H1 (cell line): ENCODE data around the gene OR3A2. TPM values are rescaled to one million over a fixed set of nuclear protein-coding genes. Genes with fewer than 3 reads are reported as not detected.

ENCODE experiments used
- CTCF ChIA-PET: fragments of 300-600 bp; sonication (Branson Sonifier 250); formaldehyde crosslinking; loops from one replicate; lab custom pipeline; 2021; ENCODE audit not compliant: partially characterized antibody; lab: Charles Lee
- POLR2A ChIA-PET: fragments of 300-600 bp; sonication (Branson Sonifier 250); formaldehyde crosslinking; loops from one replicate; lab custom pipeline; 2021; ENCODE audit warnings: inconsistent platforms; ENCODE audit not compliant: partially characterized antibody; lab: Charles Lee
- DNase-seq, 2 experiments: peaks; one replicate each; pipeline versions ENCODE4 v3.0.0 to v3.0.0-alpha.2; 2010 to 2022; ENCODE audit warnings: low spot score in 2 of 2, low read depth in 1 of 2, mixed read lengths in 1 of 2
- FAIRE-seq: peaks from 2 replicates; lab custom pipeline; 2011; peaks lifted over from hg19 to GRCh38; lab: Jason Lieb, UNC
- H2AFZ ChIP-seq: 2 replicates; pipeline ENCODE4 v1.8.1; 2012; ENCODE audit warnings: low read length, inconsistent platforms
- H2AK5ac ChIP-seq: 2 replicates; pipeline ENCODE4 v1.6.1; 2013; ENCODE audit warnings: low read depth, low read length
- H2BK120ac ChIP-seq: replicated peaks from 2 replicates; pipeline ENCODE3; 2013; ENCODE audit warnings: low read depth, low read length, inconsistent platforms
- H2BK12ac ChIP-seq: 2 replicates; pipeline ENCODE4 v1.6.1; 2013; ENCODE audit warnings: low read depth, low read length
- H2BK15ac ChIP-seq: 2 replicates; pipeline ENCODE4 v1.6.1; 2013; ENCODE audit warnings: low read length
- H2BK20ac ChIP-seq: 2 replicates; pipeline ENCODE4 v1.6.1; 2013; ENCODE audit warnings: low read length
- H2BK5ac ChIP-seq: 2 replicates; pipeline ENCODE4 v1.6.1; 2013; ENCODE audit warnings: low read depth, low read length
- H3K14ac ChIP-seq: 2 replicates; pipeline ENCODE4 v1.6.1; 2013; ENCODE audit warnings: inconsistent platforms; ENCODE audit not compliant: insufficient read length
- H3K18ac ChIP-seq: 2 replicates; pipeline ENCODE4 v1.6.1; 2013; ENCODE audit warnings: low read length; ENCODE audit errors: extremely low read depth
- H3K23ac ChIP-seq: 2 replicates; pipeline ENCODE4 v1.6.1; 2013; ENCODE audit warnings: inconsistent platforms; ENCODE audit not compliant: insufficient read length
- H3K23me2 ChIP-seq: 2 replicates; pipeline ENCODE4 v1.6.1; 2013; ENCODE audit warnings: low read depth, low read length
- H3K27ac ChIP-seq: 2 replicates; pipeline ENCODE4 v1.6.1; 2011; ENCODE audit warnings: low read depth, low read length, inconsistent platforms
- H3K27me3 ChIP-seq, 4 experiments: replicated peaks in 1 of 4; 1 replicate in 1 of 4; 2 replicates in 3 of 4; pipeline versions ENCODE4 v1.6.1 to v1.8.1; 2011 to 2013; ENCODE audit warnings: low read length in 3 of 4, mild to moderate bottlenecking in 3 of 4, inconsistent platforms in 2 of 4, mixed read lengths in 2 of 4, moderate library complexity in 1 of 4; ENCODE audit not compliant: control insufficient read depth in 3 of 4, insufficient read depth in 3 of 4; ENCODE audit errors: extremely low read depth in 1 of 4
- H3K36me3 ChIP-seq, 4 experiments: 2 replicates each; pipeline versions ENCODE4 v1.6.1 to v1.8.1; 2011 to 2013; ENCODE audit warnings: mild to moderate bottlenecking in 4 of 4, low read length in 3 of 4, moderate library complexity in 2 of 4, control low read depth in 1 of 4, inconsistent platforms in 1 of 4; ENCODE audit not compliant: insufficient read depth in 4 of 4, control insufficient read depth in 2 of 4
- H3K4ac ChIP-seq: replicated peaks from 2 replicates; pipeline ENCODE3; 2013; ENCODE audit warnings: low read length, low read depth, mixed read lengths, inconsistent platforms; ENCODE audit not compliant: insufficient read length
- H3K4me1 ChIP-seq, 4 experiments: replicated peaks in 1 of 4; 1 replicate in 1 of 4; 2 replicates in 3 of 4; pipeline versions ENCODE4 v1.6.1 to v1.8.1; 2011 to 2013; ENCODE audit warnings: low read length in 3 of 4, inconsistent platforms in 2 of 4, mixed read lengths in 1 of 4; ENCODE audit not compliant: insufficient read depth in 4 of 4, control insufficient read depth in 3 of 4
- H3K4me2 ChIP-seq, 2 experiments: 2 replicates each; pipeline versions ENCODE4 v1.6.1 to v1.8.1; 2011 to 2013; ENCODE audit warnings: low read depth in 2 of 2, low read length in 2 of 2, control low read depth in 1 of 2, inconsistent platforms in 1 of 2, mild to moderate bottlenecking in 1 of 2; ENCODE audit not compliant: insufficient read depth in 1 of 2
- H3K4me3 ChIP-seq, 4 experiments: fragments of 200-600, 300-600 bp in 1 of 4; sonication (generic), shearing (Covaris generic), sonication (Bioruptor Twin) in 1 of 4; 2 replicates each; pipeline versions ENCODE4 v1.5.1 to v1.8.1; 2011 to 2016; ENCODE audit warnings: low read length in 4 of 4, low read depth in 3 of 4, control low read depth in 2 of 4, inconsistent platforms in 2 of 4, mild to moderate bottlenecking in 2 of 4, mixed read lengths in 1 of 4, moderate library complexity in 1 of 4; ENCODE audit not compliant: insufficient read depth in 2 of 4; ENCODE audit errors: extremely low read depth in 1 of 4
- H3K56ac ChIP-seq: replicated peaks from 2 replicates; pipeline ENCODE3; 2013; ENCODE audit warnings: low read depth, mild to moderate bottlenecking, mixed read lengths, low read length, inconsistent platforms; ENCODE audit not compliant: insufficient read length
- H3K79me1 ChIP-seq: 2 replicates; pipeline ENCODE4 v1.6.1; 2013; ENCODE audit warnings: low read depth, low read length, control low read depth
- H3K79me2 ChIP-seq, 2 experiments: 2 replicates each; pipeline versions ENCODE4 v1.6.1 to v1.8.1; 2012 to 2013; ENCODE audit warnings: low read length in 2 of 2, mild to moderate bottlenecking in 2 of 2, inconsistent platforms in 1 of 2; ENCODE audit not compliant: insufficient read depth in 2 of 2, control insufficient read depth in 1 of 2
- H3K9ac ChIP-seq, 4 experiments: replicated peaks in 1 of 4; 1 replicate in 1 of 4; 2 replicates in 3 of 4; pipeline versions ENCODE4 v1.6.1 to v1.8.1; 2011 to 2013; ENCODE audit warnings: low read depth in 3 of 4, low read length in 3 of 4, control low read depth in 2 of 4, mild to moderate bottlenecking in 2 of 4, moderate library complexity in 2 of 4, inconsistent platforms in 1 of 4; ENCODE audit errors: extremely low read depth in 1 of 4
- H3K9me3 ChIP-seq, 2 experiments: 2 replicates each; pipeline versions ENCODE4 v1.6.1 to v1.8.1; 2012 to 2013; ENCODE audit warnings: mild to moderate bottlenecking in 2 of 2, moderate library complexity in 2 of 2, control low read depth in 1 of 2, inconsistent platforms in 1 of 2, low read depth in 1 of 2, low read length in 1 of 2, mixed read lengths in 1 of 2; ENCODE audit not compliant: insufficient read depth in 2 of 2
- H4K20me1 ChIP-seq, 2 experiments: replicated peaks in 1 of 2; 2 replicates each; pipeline versions ENCODE3 to v1.8.1; 2011 to 2013; ENCODE audit warnings: inconsistent platforms in 2 of 2, low read length in 2 of 2, mild to moderate bottlenecking in 1 of 2; ENCODE audit not compliant: insufficient read depth in 2 of 2, control insufficient read depth in 1 of 2
- H4K5ac ChIP-seq: 2 replicates; pipeline ENCODE4 v1.6.1; 2013; ENCODE audit warnings: low read length, low read depth, mixed read lengths, inconsistent platforms; ENCODE audit not compliant: insufficient read length
- H4K8ac ChIP-seq: 2 replicates; pipeline ENCODE4 v1.8.0; 2013; ENCODE audit warnings: mild to moderate bottlenecking, moderate library complexity, low read length, inconsistent platforms; ENCODE audit not compliant: insufficient read depth; ENCODE audit errors: extremely low read depth
- H4K91ac ChIP-seq: replicated peaks from 2 replicates; pipeline ENCODE3; 2013; ENCODE audit warnings: low read length, mixed read lengths, inconsistent platforms; ENCODE audit not compliant: insufficient read length
- BCL11A ChIP-seq, 2 experiments: IDR thresholded peaks; one replicate each; pipeline ENCODE4 v1.6.1; 2011; ENCODE audit warnings: low read depth in 2 of 2, low read length in 2 of 2, mild to moderate bottlenecking in 2 of 2
- CBX8 ChIP-seq: fragments of 300-800, 300-1000 bp; sonication (generic); IDR thresholded peaks from 2 replicates; pipeline ENCODE4 v1.7.1; 2016; ENCODE audit warnings: low read depth, low read length, borderline replicate concordance
- CREB1 ChIP-seq: IDR thresholded peaks from 2 replicates; pipeline ENCODE4 v1.6.1; 2012; ENCODE audit warnings: inconsistent platforms
- EGR1 ChIP-seq: IDR thresholded peaks from 2 replicates; pipeline ENCODE4 v1.6.1; 2011; ENCODE audit warnings: low read depth, low read length, borderline replicate concordance
- POLR2A ChIP-seq, 2 experiments: IDR thresholded peaks; 1 replicate in 1 of 2; 2 replicates in 1 of 2; pipeline ENCODE4 v1.6.1; 2011; ENCODE audit warnings: low read depth in 2 of 2, low read length in 2 of 2, mild to moderate bottlenecking in 2 of 2; ENCODE audit errors: control extremely low read depth in 1 of 2
- SIX5 ChIP-seq: IDR thresholded peaks from 2 replicates; pipeline ENCODE4 v1.6.1; 2011; ENCODE audit warnings: mild to moderate bottlenecking, low read depth, low read length
- SP2 ChIP-seq: IDR thresholded peaks from 2 replicates; pipeline ENCODE4 v1.6.1; 2012; ENCODE audit warnings: mild to moderate bottlenecking, low read length, inconsistent platforms
- YY1 ChIP-seq: IDR thresholded peaks from 2 replicates; pipeline ENCODE4 v1.6.1; 2011; ENCODE audit warnings: low read depth, mild to moderate bottlenecking, low read length
- WGBS, 2 experiments: shearing (Covaris generic) in 1 of 2; methylation state at CpG; one replicate each; pipeline versions ENCODE4 v1.1.6 to v1.1.7; 2013 to 2015; ENCODE audit warnings: low lambda C conversion rate in 2 of 2, mixed read lengths in 2 of 2, inconsistent platforms in 1 of 2, low coverage in 1 of 2, missing lambda C conversion rate in 1 of 2; ENCODE audit not compliant: insufficient replicate concordance in 2 of 2, insufficient coverage in 1 of 2, insufficient read length in 1 of 2; ENCODE audit errors: extremely low coverage in 1 of 2, missing lambda C conversion rate in 1 of 2; 5-methylcytosine and 5-hydroxymethylcytosine counted together
- polyA plus RNA-seq, 7 experiments: library from polyadenylated mRNA; depleted of rRNA in 3 of 7; stranded (reverse) in 5 of 7; unstranded in 2 of 7; fragments of >200 nt in 5 of 7; fragments of 200-250 nt in 2 of 7; gene quantifications; 1 replicate in 5 of 7; 2 replicates in 1 of 7; 4 replicates in 1 of 7; pipeline versions ENCODE4 v1.2.1 to v1.2.3, GENCODE V29; 2011 to 2013; ENCODE audit warnings: missing spikeins in 2 of 7, mixed read lengths in 2 of 7
- total RNA-seq: library from RNA; stranded (reverse); fragmentation: NEBNext Ultra II Directional; extraction: Animal tissue kit (Norgen Biotek cat#: 25700); gene quantifications from 2 replicates; pipeline ENCODE4 v1.2.1, GENCODE V29; 2021

OR3A2 gene
- total and polyA plus RNA-seq, 2 of the 8 experiments (the other 6 are each of a cell fraction or from before 2014, with no cell fraction given): not detected

DNA sequence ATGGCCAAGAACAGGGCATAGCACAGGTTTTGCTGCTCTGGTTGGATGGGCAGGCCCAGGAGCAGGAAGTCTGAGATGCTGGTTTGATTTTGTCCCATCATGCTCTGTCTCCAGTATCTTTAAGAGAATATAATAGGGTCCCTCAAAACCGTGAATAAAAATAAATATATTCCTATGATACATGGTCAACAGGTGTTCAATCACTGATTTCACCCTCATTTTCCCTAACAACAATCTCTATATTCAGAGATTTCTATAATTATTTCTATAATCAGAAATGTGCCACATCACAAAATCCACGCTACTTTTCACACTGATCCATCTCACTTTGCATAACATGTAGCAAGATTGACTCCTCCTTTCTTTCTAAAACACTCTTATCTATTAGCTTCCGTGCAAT lies 47.6 kb upstream of the OR3A2 start, which contains the start of gene OR1E2:
TSS of gene OR1E2 (minus strand) at position 101 of the 400 bp plus-strand sequence. CDS start at position 101, 0 bp downstream.
- no peak within 1 kb of the TSS for H2BK12ac ChIP-seq
- no peak within 1 kb of the TSS for H3K18ac ChIP-seq
- H2BK20ac ChIP-seq: no peak within 1 kb of the TSS
- TF ChIP-seq EGR1: no peak
- no peak for TF ChIP-seq SP2
- no peak for TF ChIP-seq CBX8
- no peak for TF ChIP-seq BCL11A (IDR thresholded peaks at IDR 0.05; ENCODE audit: low read depth in 2 of 2, low read length in 2 of 2)
- TF ChIP-seq YY1: no peak
- no peak for TF ChIP-seq POLR2A (IDR thresholded peaks at IDR 0.05; ENCODE audit: control extremely low read depth in 1 of 2, low read depth in 2 of 2, low read length in 2 of 2)
- TF ChIP-seq CREB1: no peak
- no peak for TF ChIP-seq SIX5
- no peak within 1 kb of the TSS for H4K8ac ChIP-seq
- no peaks in the 10 kb centered on the region for H3K79me1 ChIP-seq
- H3K79me2 ChIP-seq: no peaks in the 10 kb centered on the region
- no peak within 1 kb of the TSS for H3K14ac ChIP-seq
- no peak within 1 kb of the TSS for H3K23ac ChIP-seq
- no peak within 1 kb of the TSS for H4K5ac ChIP-seq
- DNase-seq (no peak), FAIRE-seq (no peak)
- H3K4me2 ChIP-seq: no peak within 1 kb of the TSS
- H3K9ac ChIP-seq: no peak within 1 kb of the TSS
- H2BK5ac ChIP-seq: no peak within 1 kb of the TSS
- no peak within 1 kb of the TSS for H3K4me3 ChIP-seq
- no peaks in the 10 kb centered on the region for H3K27me3 ChIP-seq
- H3K36me3 ChIP-seq: no peaks in the 10 kb centered on the region
- no peak within 1 kb of the TSS for H2AFZ ChIP-seq
- H3K23me2 ChIP-seq: no peaks in the 10 kb centered on the region; the same call in 1 of the 2 replicates
- POLR2A ChIA-PET: no interaction called here
- H2AK5ac ChIP-seq: no peak within 1 kb of the TSS
- H3K56ac ChIP-seq: no peak within 1 kb of the TSS
- CTCF ChIA-PET: interaction anchor here (0.8 kb wide), 1 partner anchor 62 kb away, joined by 3 read pairs; no protein-coding TSS in a partner anchor
- H4K20me1 ChIP-seq: no peaks in the 10 kb centered on the region
- H4K91ac ChIP-seq: no peak within 1 kb of the TSS
- no peak within 1 kb of the TSS for H2BK120ac ChIP-seq
- no peak within 1 kb of the TSS for H3K4ac ChIP-seq
- H2BK15ac ChIP-seq: no peak within 1 kb of the TSS
- WGBS, 2 experiments: 87% methylated on average over 3 of the region's 3 CpGs; no CpG with 5 or more reads in 1 of the 2 experiments
- peaks cover 0 to 3% (median 1%) of the 10 kb centered on the region in 4 experiments; a peak in 2 of 7 replicates for H3K4me1 ChIP-seq
- no peaks in the 10 kb centered on the region for H3K9me3 ChIP-seq
- H3K27ac ChIP-seq: no peak within 1 kb of the TSS
